GM18505 (cell line): ENCODE results near the gene ALPK1.
"Not testable (repeated sequence)": the region's sequence is repeated elsewhere in the genome, so short reads cannot be mapped to it uniquely, and the experiment has no call there.

ENCODE experiments used
- ATAC-seq: cut with Tn5 transposase; IDR thresholded peaks from one replicate; pipeline ENCODE4 v1.9.1; 2021; ENCODE audit not compliant: unreplicated experiment
- POLR2A ChIP-seq: IDR thresholded peaks from 4 replicates; pipeline ENCODE4 v1.6.1; 2011; ENCODE audit warnings: borderline replicate concordance; ENCODE audit not compliant: insufficient read depth, insufficient read length; ENCODE audit errors: extremely low read depth

Gene ALPK1

GRCh38 chr4:112403101-112403945, 106.2 kb downstream of the ALPK1 start:
- TF ChIP-seq POLR2A, result no peak
- no peak for ATAC-seq

- no peak for ATAC-seq
- no peak for TF ChIP-seq POLR2A
Observed at GRCh38 chr4:112410364-112410763, 113.2 kb downstream of the ALPK1 start.

DNA sequence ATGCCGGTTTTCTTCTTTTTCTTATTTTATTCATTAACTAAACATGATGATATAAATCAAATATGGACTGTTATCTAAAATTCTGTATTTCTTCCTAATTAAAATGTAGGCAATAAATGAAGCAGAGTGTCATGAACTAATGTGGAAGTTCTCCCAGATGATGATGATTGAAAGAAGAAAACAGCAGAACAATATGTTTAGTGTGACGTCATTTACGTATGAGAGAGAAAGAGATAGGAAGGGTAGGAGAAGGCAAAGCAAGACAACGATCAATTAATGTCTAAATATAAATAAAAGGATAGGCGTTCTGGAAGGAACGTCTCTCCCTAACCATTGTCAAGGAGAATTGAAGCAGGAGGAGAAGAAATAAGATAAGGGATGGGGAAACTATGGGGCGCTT, 113.6 kb downstream of the ALPK1 start:
- ATAC-seq, result no peak

GRCh38 chr4:112411781-112412550, 114.8 kb downstream of the ALPK1 start:
- ATAC-seq, result no peak
- no peak for TF ChIP-seq POLR2A

More for the DNA sequence above, 113.6 kb downstream of the ALPK1 start:
- no peak for TF ChIP-seq POLR2A

DNA sequence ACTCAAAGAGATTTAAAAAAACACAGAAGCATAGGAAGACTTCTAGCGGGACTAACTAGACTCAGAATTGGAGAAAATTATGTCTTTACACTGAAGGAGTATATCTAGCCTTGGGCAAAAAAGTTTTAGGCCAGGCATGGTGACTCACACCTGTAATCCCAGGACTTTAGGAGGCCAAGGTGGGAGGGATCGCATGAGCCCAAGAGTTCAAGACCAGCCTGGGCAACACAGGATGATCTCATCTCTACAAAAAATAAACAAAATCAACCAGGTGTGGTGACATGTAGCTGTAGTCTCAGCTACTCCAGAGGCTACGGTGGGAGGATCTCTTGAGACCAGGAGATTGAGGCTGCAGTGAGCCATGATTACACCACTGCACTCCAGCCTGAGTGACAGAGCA, 119.3 kb downstream of the ALPK1 start:
- TF ChIP-seq POLR2A, result no peak
- no peak for ATAC-seq

DNA sequence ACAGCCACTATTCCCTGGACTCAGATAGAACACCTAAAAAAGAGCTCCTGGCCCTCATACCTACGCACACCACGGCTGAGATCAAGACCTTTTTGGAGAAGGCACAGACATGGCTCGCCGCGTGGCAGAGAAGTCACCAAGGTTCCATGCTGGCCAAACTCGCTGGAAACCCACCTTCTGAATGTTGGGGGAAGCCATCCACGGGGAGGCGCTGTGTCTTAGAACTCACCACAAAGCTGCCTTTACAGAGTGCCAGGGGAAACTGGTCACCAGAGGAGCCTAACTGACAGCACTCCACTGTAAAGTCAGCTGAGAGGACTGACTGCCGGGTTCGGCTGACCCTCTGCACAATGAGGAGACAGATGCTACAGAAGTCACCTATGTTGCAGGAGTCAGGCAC, 120.9 kb downstream of the ALPK1 start:
- no peak for TF ChIP-seq POLR2A
- no peak for ATAC-seq

DNA sequence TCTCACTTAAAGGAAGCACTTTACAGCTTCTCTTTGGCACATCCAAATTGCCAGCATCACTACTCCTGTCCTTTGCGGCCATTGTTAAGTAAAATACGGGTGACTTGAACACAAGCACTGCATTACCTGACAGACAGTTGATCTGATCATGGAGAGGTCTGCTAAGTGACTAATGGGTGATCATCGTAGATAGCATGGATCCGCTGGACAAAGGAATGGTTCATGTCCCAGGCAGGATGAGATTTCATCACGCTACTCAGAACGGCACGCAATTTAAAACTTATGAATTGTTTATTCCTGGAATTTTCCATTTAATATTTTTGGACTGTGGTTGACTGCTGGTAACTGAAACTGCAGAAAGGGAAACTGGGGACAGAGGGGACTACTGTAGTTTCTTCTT, 124.7 kb downstream of the ALPK1 start:
- no peak for ATAC-seq
- no peak for TF ChIP-seq POLR2A

GRCh38 chr4:112422644-112423043, 125.5 kb downstream of the ALPK1 start:
- no peak for ATAC-seq
- TF ChIP-seq POLR2A, result no peak

DNA sequence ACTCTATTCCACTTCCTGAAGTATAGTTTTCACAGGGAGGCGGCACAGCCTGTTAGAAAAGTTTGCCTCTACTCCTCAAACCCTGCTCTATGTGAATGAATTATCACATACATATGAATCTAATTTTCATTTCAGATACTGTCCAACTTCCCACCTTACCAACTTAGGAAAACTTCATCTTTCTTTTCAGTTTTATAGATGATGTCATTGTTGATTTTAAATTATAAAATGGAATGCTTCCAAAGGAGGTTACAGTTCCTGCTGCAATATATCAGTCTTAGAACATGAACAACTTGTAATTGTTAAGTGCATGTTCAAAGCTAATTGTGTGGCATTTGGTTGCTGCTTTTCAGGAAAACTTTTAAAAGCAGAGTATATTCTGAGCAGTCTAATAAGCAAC, 126.4 kb downstream of the ALPK1 start:
- no peak for TF ChIP-seq POLR2A
- ATAC-seq, result no peak

- TF ChIP-seq POLR2A, result no peak
- no peak for ATAC-seq
Observed at GRCh38 chr4:112425823-112426222, 128.7 kb downstream of the ALPK1 start.

- TF ChIP-seq POLR2A, result no peak
- ATAC-seq, result no peak
Observed at GRCh38 chr4:112426416-112426815, 129.2 kb downstream of the ALPK1 start.

GRCh38 chr4:112431158-112431557, 134.0 kb downstream of the ALPK1 start:
- no peak for TF ChIP-seq POLR2A
- no peak for ATAC-seq

DNA sequence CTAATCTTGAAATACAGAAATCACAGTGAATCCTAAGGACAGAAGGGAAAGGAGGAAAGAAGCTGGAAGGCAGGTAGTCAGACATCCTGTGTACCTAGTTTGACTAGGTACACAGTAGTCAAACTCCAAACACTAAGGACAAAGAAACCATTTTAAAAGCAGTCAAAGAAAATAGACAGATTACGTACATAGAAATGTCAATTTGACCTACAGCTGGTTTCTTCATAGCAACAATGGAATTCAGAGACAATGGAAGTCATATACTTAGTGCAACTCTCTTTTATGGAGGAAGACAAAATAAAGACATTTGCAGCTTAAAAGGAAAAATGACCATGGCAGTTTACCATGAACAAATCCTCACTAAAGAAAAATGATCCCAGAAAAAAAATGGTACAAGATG, 139.8 kb downstream of the ALPK1 start:
- TF ChIP-seq POLR2A, result no peak
- no peak for ATAC-seq

- ATAC-seq, result not testable (repeated sequence)
Observed at GRCh38 chr4:112442226-112442625, 145.1 kb downstream of the ALPK1 start.
